ENCODE measurements around the gene TMEM179.
"Not testable (repeated sequence)": the region's sequence is repeated elsewhere in the genome, so short reads cannot be mapped to it uniquely, and the experiment has no call there.

Gene TMEM179

GRCh38 chr14:104604458-104605449, at the start of gene TMEM179:
TSS of gene TMEM179 (minus strand) at chr14:104604772. CDS start at chr14:104604741, 31 bp downstream.
- Histone ChIP-seq H3K9ac (ENCODE audit: low read length in 2 of 2) (no peak within 1 kb of the TSS), H3K36me3 (ENCODE audit: control insufficient read depth in 2 of 2, insufficient read depth in 2 of 2, low read length in 2 of 2) (no peaks in the 10 kb centered on the region), H3K27me3 (ENCODE audit: control insufficient read depth in 1 of 2, insufficient read depth in 2 of 2, low read length in 2 of 2) (peaks cover 36 to 50% of the 10 kb centered on the region in 2 donors), H3K27ac (ENCODE audit: low read length) (no peak within 1 kb of the TSS), H3K4me1 (ENCODE audit: control insufficient read depth, insufficient read depth, low read length) (peaks cover 5% of the 10 kb centered on the region), H3K4me3 (ENCODE audit: low read length in 2 of 2) (peak within 1 kb of the TSS; percentile 19 to 57), H3K9me3 (ENCODE audit: control insufficient read depth in 2 of 2, low read length in 2 of 2) (no peaks in the 10 kb centered on the region)

- Histone ChIP-seq H3K4me3 (ENCODE audit: low read length in 2 of 2) (no peak overlapping the region), H3K4me1 (ENCODE audit: control insufficient read depth, insufficient read depth, low read length) (peaks cover 4% of the 10 kb centered on the region), H3K9me3 (ENCODE audit: control insufficient read depth in 2 of 2, low read length in 2 of 2) (peaks cover 0 to 4% of the 10 kb centered on the region in 2 donors), H3K36me3 (ENCODE audit: control insufficient read depth in 2 of 2, insufficient read depth in 2 of 2, low read length in 2 of 2) (no peaks in the 10 kb centered on the region), H3K27ac (ENCODE audit: low read length) (no peak overlapping the region), H3K27me3 (ENCODE audit: control insufficient read depth in 1 of 2, insufficient read depth in 2 of 2, low read length in 2 of 2) (peaks cover 2 to 4% of the 10 kb centered on the region in 2 donors), H3K9ac (ENCODE audit: low read length in 2 of 2) (no peak overlapping the region)
Measured at GRCh38 chr14:104654119-104654518, 49.5 kb upstream of the TMEM179 start.

- H3K9me3 ChIP-seq (ENCODE audit: control insufficient read depth in 2 of 2, low read length in 2 of 2); H3K36me3 ChIP-seq (ENCODE audit: control insufficient read depth in 2 of 2, insufficient read depth in 2 of 2, low read length in 2 of 2); H3K4me3 ChIP-seq (ENCODE audit: low read length in 2 of 2); H3K27me3 ChIP-seq (ENCODE audit: control insufficient read depth in 1 of 2, insufficient read depth in 2 of 2, low read length in 2 of 2); H3K27ac ChIP-seq (ENCODE audit: low read length); H3K9ac ChIP-seq (ENCODE audit: low read length in 2 of 2); H3K4me1 ChIP-seq (ENCODE audit: control insufficient read depth, insufficient read depth, low read length): not testable (repeated sequence)
Measured at GRCh38 chr14:104653130-104653920, 48.8 kb upstream of the TMEM179 start.

GRCh38 chr14:104652386-104652785, 47.8 kb upstream of the TMEM179 start:
- no peaks in the 10 kb centered on the region for H3K36me3 ChIP-seq (ENCODE audit: control insufficient read depth in 2 of 2, insufficient read depth in 2 of 2, low read length in 2 of 2)
- no peak overlapping the region for H3K27ac ChIP-seq (ENCODE audit: low read length)
- H3K9me3 ChIP-seq (ENCODE audit: control insufficient read depth in 2 of 2, low read length in 2 of 2) = peaks cover 0 to 4% of the 10 kb centered on the region in 2 donors
- H3K4me1 ChIP-seq (ENCODE audit: control insufficient read depth, insufficient read depth, low read length) = peaks cover 4% of the 10 kb centered on the region
- H3K27me3 ChIP-seq (ENCODE audit: control insufficient read depth in 1 of 2, insufficient read depth in 2 of 2, low read length in 2 of 2) = peaks cover 2 to 4% of the 10 kb centered on the region in 2 donors
- no peak overlapping the region for H3K4me3 ChIP-seq (ENCODE audit: low read length in 2 of 2)
- no peak overlapping the region for H3K9ac ChIP-seq (ENCODE audit: low read length in 2 of 2)

- no peak overlapping the region for H3K4me3 ChIP-seq (ENCODE audit: low read length in 2 of 2)
- peaks cover 2 to 4% of the 10 kb centered on the region in 2 donors for H3K27me3 ChIP-seq (ENCODE audit: control insufficient read depth in 1 of 2, insufficient read depth in 2 of 2, low read length in 2 of 2)
- H3K9ac ChIP-seq (ENCODE audit: low read length in 2 of 2) = no peak overlapping the region
- H3K27ac ChIP-seq (ENCODE audit: low read length) = no peak overlapping the region
- peaks cover 0 to 4% of the 10 kb centered on the region in 2 donors for H3K9me3 ChIP-seq (ENCODE audit: control insufficient read depth in 2 of 2, low read length in 2 of 2)
- no peaks in the 10 kb centered on the region for H3K36me3 ChIP-seq (ENCODE audit: control insufficient read depth in 2 of 2, insufficient read depth in 2 of 2, low read length in 2 of 2)
- peaks cover 4% of the 10 kb centered on the region for H3K4me1 ChIP-seq (ENCODE audit: control insufficient read depth, insufficient read depth, low read length)
Measured at GRCh38 chr14:104651876-104652260, 47.3 kb upstream of the TMEM179 start.

- Histone ChIP-seq H3K27me3 (ENCODE audit: control insufficient read depth in 1 of 2, insufficient read depth in 2 of 2, low read length in 2 of 2) (peaks cover 2 to 4% of the 10 kb centered on the region in 2 donors), H3K36me3 (ENCODE audit: control insufficient read depth in 2 of 2, insufficient read depth in 2 of 2, low read length in 2 of 2) (no peaks in the 10 kb centered on the region), H3K9me3 (ENCODE audit: control insufficient read depth in 2 of 2, low read length in 2 of 2) (peaks cover 0 to 4% of the 10 kb centered on the region in 2 donors), H3K4me3 (ENCODE audit: low read length in 2 of 2) (no peak overlapping the region), H3K27ac (ENCODE audit: low read length) (no peak overlapping the region), H3K9ac (ENCODE audit: low read length in 2 of 2) (no peak overlapping the region), H3K4me1 (ENCODE audit: control insufficient read depth, insufficient read depth, low read length) (peaks cover 4% of the 10 kb centered on the region)
Measured at GRCh38 chr14:104650981-104651875, 46.7 kb upstream of the TMEM179 start.

- H3K27ac ChIP-seq (ENCODE audit: low read length) = no peak overlapping the region
- H3K4me1 ChIP-seq (ENCODE audit: control insufficient read depth, insufficient read depth, low read length) = peaks cover 4% of the 10 kb centered on the region
- peak overlapping the region; percentile 40 to 69 for H3K4me3 ChIP-seq (ENCODE audit: low read length in 2 of 2)
- peak overlapping the region in 1 of 2 donors; percentile 36 for H3K9ac ChIP-seq (ENCODE audit: low read length in 2 of 2)
- H3K9me3 ChIP-seq (ENCODE audit: control insufficient read depth in 2 of 2, low read length in 2 of 2) = peaks cover under 1 to 6% of the 10 kb centered on the region in 2 donors
- H3K36me3 ChIP-seq (ENCODE audit: control insufficient read depth in 2 of 2, insufficient read depth in 2 of 2, low read length in 2 of 2) = no peaks in the 10 kb centered on the region
- peaks cover 2 to 4% of the 10 kb centered on the region in 2 donors for H3K27me3 ChIP-seq (ENCODE audit: control insufficient read depth in 1 of 2, insufficient read depth in 2 of 2, low read length in 2 of 2)
Measured at GRCh38 chr14:104650057-104650980, 45.7 kb upstream of the TMEM179 start.

GRCh38 chr14:104647467-104648043, 43.0 kb upstream of the TMEM179 start:
- peaks cover 4% of the 10 kb centered on the region for H3K4me1 ChIP-seq (ENCODE audit: control insufficient read depth, insufficient read depth, low read length)
- no peak overlapping the region for H3K9ac ChIP-seq (ENCODE audit: low read length in 2 of 2)
- H3K4me3 ChIP-seq (ENCODE audit: low read length in 2 of 2) = no peak overlapping the region
- no peaks in the 10 kb centered on the region for H3K36me3 ChIP-seq (ENCODE audit: control insufficient read depth in 2 of 2, insufficient read depth in 2 of 2, low read length in 2 of 2)
- no peak overlapping the region for H3K27ac ChIP-seq (ENCODE audit: low read length)
- H3K27me3 ChIP-seq (ENCODE audit: control insufficient read depth in 1 of 2, insufficient read depth in 2 of 2, low read length in 2 of 2) = peaks cover 2 to 4% of the 10 kb centered on the region in 2 donors
- peaks cover 4 to 5% of the 10 kb centered on the region in 2 donors for H3K9me3 ChIP-seq (ENCODE audit: control insufficient read depth in 2 of 2, low read length in 2 of 2)

GRCh38 chr14:104644656-104645378, 40.2 kb upstream of the TMEM179 start:
- Histone ChIP-seq H3K27me3 (ENCODE audit: control insufficient read depth in 1 of 2, insufficient read depth in 2 of 2, low read length in 2 of 2) (peaks cover 3 to 8% of the 10 kb centered on the region in 2 donors), H3K9me3 (ENCODE audit: control insufficient read depth in 2 of 2, low read length in 2 of 2) (peaks cover 4 to 5% of the 10 kb centered on the region in 2 donors), H3K36me3 (ENCODE audit: control insufficient read depth in 2 of 2, insufficient read depth in 2 of 2, low read length in 2 of 2) (no peaks in the 10 kb centered on the region), H3K4me1 (ENCODE audit: control insufficient read depth, insufficient read depth, low read length) (no peaks in the 10 kb centered on the region), H3K4me3 (ENCODE audit: low read length in 2 of 2) (no peak overlapping the region), H3K9ac (ENCODE audit: low read length in 2 of 2) (no peak overlapping the region), H3K27ac (ENCODE audit: low read length) (no peak overlapping the region)
